WTC11 (cell line): ENCODE results near the gene CNTN3. TPM values are rescaled to one million over a fixed set of nuclear protein-coding genes. Genes with fewer than 3 reads are reported as not detected.

Experiments used
- ATAC-seq: fragments of 200-7000 bp; cut with Tn5 transposase; 2 replicates; pipeline ENCODE4 v1.10.0; 2021; ENCODE audit warnings: mild to moderate bottlenecking, moderate library complexity
- CTCF ChIA-PET: fragments of 300-600 bp; sonication (Branson Sonifier 250); formaldehyde crosslinking; loops from one replicate; lab custom pipeline; 2021; ENCODE audit warnings: antibody characterized with exemption; lab: Charles Lee
- POLR2A ChIA-PET: fragments of 350-600 bp; sonication (Branson Sonifier 250); formaldehyde crosslinking; loops from one replicate; lab custom pipeline; 2021; ENCODE audit warnings: antibody characterized with exemption; lab: Charles Lee
- DNase-seq: peaks from one replicate; pipeline ENCODE4 v3.0.0; 2021; ENCODE audit warnings: low spot score
- H3K27ac Mint-ChIP-seq: 2 replicates; pipeline ENCODE4 v1.8.0; 2021; ENCODE audit warnings: mixed read lengths
- H3K27me3 Mint-ChIP-seq: 2 replicates; pipeline ENCODE4 v1.8.0; 2021; ENCODE audit warnings: low read depth, mild to moderate bottlenecking, moderate library complexity, mixed read lengths
- H3K36me3 Mint-ChIP-seq: 2 replicates; pipeline ENCODE4 v1.8.0; 2021; ENCODE audit warnings: mixed read lengths
- H3K4me1 Mint-ChIP-seq: 2 replicates; pipeline ENCODE4 v1.8.0; 2022; ENCODE audit warnings: mixed read lengths
- H3K4me3 Mint-ChIP-seq: 2 replicates; pipeline ENCODE4 v1.8.0; 2021; ENCODE audit warnings: mild to moderate bottlenecking, moderate library complexity, mixed read lengths
- H3K9me3 Mint-ChIP-seq: 2 replicates; pipeline ENCODE4 v1.8.0; 2021; ENCODE audit warnings: mixed read lengths
- ATF1 ChIP-seq: sonication (generic); formaldehyde crosslinking; IDR thresholded peaks from 2 replicates; pipeline ENCODE4 v1.8.1; 2023; ENCODE audit warnings: mild to moderate bottlenecking, moderate library complexity, missing genetic modification reagents
- EMX1 ChIP-seq: fragments of 250-450 bp; sonication (Bioruptor Pico); IDR thresholded peaks from 2 replicates; pipeline ENCODE4 v1.8.0; 2021; ENCODE audit warnings: mild to moderate bottlenecking
- FOXJ3 ChIP-seq: sonication (generic); formaldehyde crosslinking; IDR thresholded peaks from 2 replicates; pipeline ENCODE4 v1.9.0; 2021; ENCODE audit warnings: missing genetic modification reagents, mild to moderate bottlenecking, borderline replicate concordance
- FOXP1 ChIP-seq: sonication (generic); formaldehyde crosslinking; IDR thresholded peaks from 2 replicates; pipeline ENCODE4 v1.8.0; 2022; ENCODE audit warnings: missing genetic modification reagents, mild to moderate bottlenecking, moderate library complexity, borderline replicate concordance
- KAT7 ChIP-seq: sonication (generic); formaldehyde crosslinking; IDR thresholded peaks from 2 replicates; pipeline ENCODE4 v1.8.1; 2023; ENCODE audit warnings: missing genetic modification reagents, mild to moderate bottlenecking, borderline replicate concordance
- MXD4 ChIP-seq: fragments of 250-450 bp; sonication (Bioruptor Pico); IDR thresholded peaks from 2 replicates; pipeline ENCODE4 v1.8.0; 2021; ENCODE audit warnings: mild to moderate bottlenecking, moderate library complexity, borderline replicate concordance
- NFATC4 ChIP-seq: fragments of 250-450 bp; sonication (Bioruptor Pico); IDR thresholded peaks from 2 replicates; pipeline ENCODE4 v1.9.0; 2021; ENCODE audit warnings: mild to moderate bottlenecking
- PRRX2 ChIP-seq: fragments of 250-450 bp; sonication (Bioruptor Pico); IDR thresholded peaks from 2 replicates; pipeline ENCODE4 v1.8.0; 2021; ENCODE audit warnings: mild to moderate bottlenecking
- RELA ChIP-seq: sonication (generic); formaldehyde crosslinking; IDR thresholded peaks from 2 replicates; pipeline ENCODE4 v1.8.1; 2022; ENCODE audit warnings: missing genetic modification reagents, mild to moderate bottlenecking, borderline replicate concordance
- RORB ChIP-seq: fragments of 250-450 bp; sonication (Bioruptor Pico); IDR thresholded peaks from 2 replicates; pipeline ENCODE4 v1.9.0; 2021; ENCODE audit warnings: mild to moderate bottlenecking
- SMAD3 ChIP-seq: sonication (generic); formaldehyde crosslinking; IDR thresholded peaks from 2 replicates; pipeline ENCODE4 v1.8.0; 2022; ENCODE audit warnings: missing genetic modification reagents, mild to moderate bottlenecking, borderline replicate concordance
- SMAD4 ChIP-seq: sonication (generic); formaldehyde crosslinking; IDR thresholded peaks from 2 replicates; pipeline ENCODE4 v1.8.0; 2022; ENCODE audit warnings: mild to moderate bottlenecking, missing genetic modification reagents
- SOX15 ChIP-seq: fragments of 250-450 bp; sonication (Bioruptor Pico); IDR thresholded peaks from 2 replicates; pipeline ENCODE4 v1.9.0; 2021; ENCODE audit warnings: mild to moderate bottlenecking
- TEAD4 ChIP-seq: sonication (generic); formaldehyde crosslinking; IDR thresholded peaks from 2 replicates; pipeline ENCODE4 v1.8.0; 2022; ENCODE audit warnings: mild to moderate bottlenecking, missing genetic modification reagents
- ZBTB21 ChIP-seq: sonication (generic); formaldehyde crosslinking; IDR thresholded peaks from 2 replicates; pipeline ENCODE4 v1.8.1; 2023; ENCODE audit warnings: mild to moderate bottlenecking, missing genetic modification reagents, borderline replicate concordance
- ZNF232 ChIP-seq: sonication (generic); formaldehyde crosslinking; IDR thresholded peaks from 2 replicates; pipeline ENCODE4 v1.8.0; 2022; ENCODE audit warnings: mild to moderate bottlenecking, missing genetic modification reagents
- ZNF396 ChIP-seq: fragments of 250-450 bp; sonication (Bioruptor Pico); IDR thresholded peaks from 2 replicates; pipeline ENCODE4 v1.8.0; 2021; ENCODE audit warnings: mild to moderate bottlenecking, moderate library complexity, borderline replicate concordance
- total RNA-seq: library from RNA; stranded (reverse); gene quantifications from 3 replicates; pipeline ENCODE4 v1.2.3, GENCODE V29; 2021
- TF ChIP-seq, protein P1 (sequence below): fragments of 250-450 bp; sonication (Bioruptor Pico); IDR thresholded peaks from 2 replicates; pipeline ENCODE4 v1.9.0; 2021; ENCODE audit warnings: mild to moderate bottlenecking
- TF ChIP-seq, protein P2 (sequence below): fragments of 250-450 bp; sonication (Bioruptor Pico); IDR thresholded peaks from 2 replicates; pipeline ENCODE4 v1.8.0; 2021; ENCODE audit warnings: mild to moderate bottlenecking
- TF ChIP-seq, protein P3 (sequence below): sonication (generic); formaldehyde crosslinking; IDR thresholded peaks from 2 replicates; pipeline ENCODE4 v1.8.1; 2023; ENCODE audit warnings: mild to moderate bottlenecking, missing genetic modification reagents, moderate library complexity
- TF ChIP-seq, protein P4 (sequence below): sonication (generic); formaldehyde crosslinking; IDR thresholded peaks from 2 replicates; pipeline ENCODE4 v1.8.1; 2022; ENCODE audit warnings: mild to moderate bottlenecking, missing genetic modification reagents, moderate library complexity, borderline replicate concordance
- TF ChIP-seq, protein P5 (sequence below): sonication (generic); formaldehyde crosslinking; IDR thresholded peaks from 2 replicates; pipeline ENCODE4 v1.8.1; 2022; ENCODE audit warnings: mild to moderate bottlenecking, moderate library complexity, missing genetic modification reagents
- TF ChIP-seq, protein P6 (sequence below): sonication (generic); formaldehyde crosslinking; IDR thresholded peaks from 2 replicates; pipeline ENCODE4 v1.8.1; 2023; ENCODE audit warnings: mild to moderate bottlenecking, moderate library complexity, missing genetic modification reagents
- TF ChIP-seq, protein P7 (sequence below): sonication (generic); formaldehyde crosslinking; conservative IDR thresholded peaks from 2 replicates; pipeline ENCODE4 v1.8.1; 2022; ENCODE audit warnings: mild to moderate bottlenecking, missing genetic modification reagents
- TF ChIP-seq, protein P8 (sequence below): sonication (generic); formaldehyde crosslinking; IDR thresholded peaks from 2 replicates; pipeline ENCODE4 v1.8.0; 2023; ENCODE audit warnings: missing genetic modification reagents, mild to moderate bottlenecking, borderline replicate concordance

Gene CNTN3
- total RNA-seq, 1 experiment from 2014 or later: 0.17 TPM

DNA sequence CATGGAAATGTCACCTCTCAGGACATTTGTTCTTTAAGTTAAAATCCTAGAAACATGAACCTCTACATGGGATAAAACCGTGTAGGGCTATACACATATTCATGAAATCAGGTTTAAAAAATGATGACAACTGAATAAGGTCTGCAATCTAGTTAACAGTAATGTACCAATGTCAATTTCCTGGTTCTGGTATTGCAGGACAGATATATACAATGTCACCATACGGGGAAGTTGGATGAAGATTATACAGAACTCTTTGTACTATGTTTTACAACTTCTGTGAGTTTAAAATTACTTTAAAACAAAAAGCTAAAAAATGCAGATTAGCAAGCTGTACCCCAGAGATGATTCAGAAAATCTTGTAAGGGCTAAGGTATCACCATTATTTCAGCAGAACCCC, 6.7 kb downstream of the CNTN3 start (continued):
- TF ChIP-seq FOXJ3 (CRISPR knock-in tag) (no peak), TEAD4 (CRISPR knock-in tag) (no peak), ATF1 (CRISPR knock-in tag) (no peak), FOXP1 (CRISPR knock-in tag) (no peak), SMAD4 (CRISPR knock-in tag) (no peak), KAT7 (no peak), NFATC4 (CRISPR knock-in tag) (no peak), RELA (no peak), PRRX2 (CRISPR knock-in tag) (no peak), EMX1 (no peak), ZNF396 (CRISPR knock-in tag) (no peak), SOX15 (CRISPR knock-in tag) (no peak)
- TF ChIP-seq, protein P1, sequence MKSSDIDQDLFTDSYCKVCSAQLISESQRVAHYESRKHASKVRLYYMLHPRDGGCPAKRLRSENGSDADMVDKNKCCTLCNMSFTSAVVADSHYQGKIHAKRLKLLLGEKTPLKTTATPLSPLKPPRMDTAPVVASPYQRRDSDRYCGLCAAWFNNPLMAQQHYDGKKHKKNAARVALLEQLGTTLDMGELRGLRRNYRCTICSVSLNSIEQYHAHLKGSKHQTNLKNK: no peak
- TF ChIP-seq, protein P2, sequence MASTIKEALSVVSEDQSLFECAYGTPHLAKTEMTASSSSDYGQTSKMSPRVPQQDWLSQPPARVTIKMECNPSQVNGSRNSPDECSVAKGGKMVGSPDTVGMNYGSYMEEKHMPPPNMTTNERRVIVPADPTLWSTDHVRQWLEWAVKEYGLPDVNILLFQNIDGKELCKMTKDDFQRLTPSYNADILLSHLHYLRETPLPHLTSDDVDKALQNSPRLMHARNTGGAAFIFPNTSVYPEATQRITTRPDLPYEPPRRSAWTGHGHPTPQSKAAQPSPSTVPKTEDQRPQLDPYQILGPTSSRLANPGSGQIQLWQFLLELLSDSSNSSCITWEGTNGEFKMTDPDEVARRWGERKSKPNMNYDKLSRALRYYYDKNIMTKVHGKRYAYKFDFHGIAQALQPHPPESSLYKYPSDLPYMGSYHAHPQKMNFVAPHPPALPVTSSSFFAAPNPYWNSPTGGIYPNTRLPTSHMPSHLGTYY (CRISPR knock-in tag): no peak
- TF ChIP-seq, protein P3, sequence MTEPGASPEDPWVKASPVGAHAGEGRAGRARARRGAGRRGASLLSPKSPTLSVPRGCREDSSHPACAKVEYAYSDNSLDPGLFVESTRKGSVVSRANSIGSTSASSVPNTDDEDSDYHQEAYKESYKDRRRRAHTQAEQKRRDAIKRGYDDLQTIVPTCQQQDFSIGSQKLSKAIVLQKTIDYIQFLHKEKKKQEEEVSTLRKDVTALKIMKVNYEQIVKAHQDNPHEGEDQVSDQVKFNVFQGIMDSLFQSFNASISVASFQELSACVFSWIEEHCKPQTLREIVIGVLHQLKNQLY (CRISPR knock-in tag): no peak

DNA sequence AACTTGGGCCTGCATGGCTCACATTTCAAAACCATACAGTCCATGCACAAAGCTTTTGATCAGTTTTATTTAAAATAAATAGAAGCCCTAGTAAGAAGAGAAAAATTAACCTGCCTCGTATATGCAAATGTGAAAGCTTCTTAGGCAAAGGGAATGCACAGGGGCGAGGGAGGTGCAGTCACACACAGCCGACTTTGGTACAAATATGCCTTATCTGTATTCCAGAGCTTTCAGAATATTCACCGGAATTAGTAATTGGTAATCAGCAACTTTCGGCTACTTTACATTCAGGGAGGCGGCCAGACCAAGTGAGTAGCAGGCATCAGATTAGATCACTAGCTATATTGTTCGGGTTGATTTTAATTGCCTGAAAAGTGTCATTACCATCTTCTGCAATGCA, 7.5 kb downstream of the CNTN3 start:
- no peak for ATAC-seq
- POLR2A ChIA-PET: no interaction called here
- TF ChIP-seq, protein P4, sequence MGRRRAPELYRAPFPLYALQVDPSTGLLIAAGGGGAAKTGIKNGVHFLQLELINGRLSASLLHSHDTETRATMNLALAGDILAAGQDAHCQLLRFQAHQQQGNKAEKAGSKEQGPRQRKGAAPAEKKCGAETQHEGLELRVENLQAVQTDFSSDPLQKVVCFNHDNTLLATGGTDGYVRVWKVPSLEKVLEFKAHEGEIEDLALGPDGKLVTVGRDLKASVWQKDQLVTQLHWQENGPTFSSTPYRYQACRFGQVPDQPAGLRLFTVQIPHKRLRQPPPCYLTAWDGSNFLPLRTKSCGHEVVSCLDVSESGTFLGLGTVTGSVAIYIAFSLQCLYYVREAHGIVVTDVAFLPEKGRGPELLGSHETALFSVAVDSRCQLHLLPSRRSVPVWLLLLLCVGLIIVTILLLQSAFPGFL: no peak
- TF ChIP-seq SMAD4 (CRISPR knock-in tag): no peak
- TF ChIP-seq, all 79 proteins: peak for 0
- H3K9me3 Mint-ChIP-seq: peaks cover 5% of the 10 kb centered on the region; the same call in 1 of the 2 replicates
- no peaks in the 10 kb centered on the region for H3K4me1 Mint-ChIP-seq
- H3K4me3 Mint-ChIP-seq: no peak overlapping the region
- no peaks in the 10 kb centered on the region for H3K36me3 Mint-ChIP-seq
- no peak for DNase-seq
- H3K27me3 Mint-ChIP-seq: peaks cover 23% of the 10 kb centered on the region
- CTCF ChIA-PET: no interaction called here
- H3K27ac Mint-ChIP-seq: no peak overlapping the region

DNA sequence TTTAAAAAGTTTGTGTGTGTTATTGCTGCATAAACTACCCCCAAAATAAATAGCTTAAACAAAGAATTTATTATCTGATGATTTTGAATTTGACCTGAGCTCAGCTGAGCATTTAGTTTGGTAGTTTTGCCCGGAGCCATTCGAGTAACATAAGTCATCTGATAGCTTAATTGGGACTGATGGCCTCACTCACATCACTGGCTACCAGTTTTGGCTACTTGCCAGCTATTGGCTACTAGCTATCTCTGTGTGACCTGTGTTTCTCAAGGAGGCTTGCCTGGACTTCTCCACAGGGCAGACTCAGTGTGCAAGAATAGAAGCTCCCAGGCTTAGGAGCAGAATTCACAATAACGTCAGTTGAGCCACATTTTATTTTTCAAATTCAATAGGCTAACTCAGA, 9.0 kb downstream of the CNTN3 start:
- POLR2A ChIA-PET: no interaction called here
- no peaks in the 10 kb centered on the region for H3K36me3 Mint-ChIP-seq
- CTCF ChIA-PET: no interaction called here
- TF ChIP-seq, protein P5, sequence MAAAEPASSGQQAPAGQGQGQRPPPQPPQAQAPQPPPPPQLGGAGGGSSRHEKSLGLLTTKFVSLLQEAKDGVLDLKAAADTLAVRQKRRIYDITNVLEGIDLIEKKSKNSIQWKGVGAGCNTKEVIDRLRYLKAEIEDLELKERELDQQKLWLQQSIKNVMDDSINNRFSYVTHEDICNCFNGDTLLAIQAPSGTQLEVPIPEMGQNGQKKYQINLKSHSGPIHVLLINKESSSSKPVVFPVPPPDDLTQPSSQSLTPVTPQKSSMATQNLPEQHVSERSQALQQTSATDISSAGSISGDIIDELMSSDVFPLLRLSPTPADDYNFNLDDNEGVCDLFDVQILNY (CRISPR knock-in tag): no peak
- TF ChIP-seq, protein P6, sequence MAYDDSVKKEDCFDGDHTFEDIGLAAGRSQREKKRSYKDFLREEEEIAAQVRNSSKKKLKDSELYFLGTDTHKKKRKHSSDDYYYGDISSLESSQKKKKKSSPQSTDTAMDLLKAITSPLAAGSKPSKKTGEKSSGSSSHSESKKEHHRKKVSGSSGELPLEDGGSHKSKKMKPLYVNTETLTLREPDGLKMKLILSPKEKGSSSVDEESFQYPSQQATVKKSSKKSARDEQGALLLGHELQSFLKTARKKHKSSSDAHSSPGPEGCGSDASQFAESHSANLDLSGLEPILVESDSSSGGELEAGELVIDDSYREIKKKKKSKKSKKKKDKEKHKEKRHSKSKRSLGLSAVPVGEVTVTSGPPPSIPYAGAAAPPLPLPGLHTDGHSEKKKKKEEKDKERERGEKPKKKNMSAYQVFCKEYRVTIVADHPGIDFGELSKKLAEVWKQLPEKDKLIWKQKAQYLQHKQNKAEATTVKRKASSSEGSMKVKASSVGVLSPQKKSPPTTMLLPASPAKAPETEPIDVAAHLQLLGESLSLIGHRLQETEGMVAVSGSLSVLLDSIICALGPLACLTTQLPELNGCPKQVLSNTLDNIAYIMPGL (CRISPR knock-in tag): no peak
- TF ChIP-seq, protein P7, sequence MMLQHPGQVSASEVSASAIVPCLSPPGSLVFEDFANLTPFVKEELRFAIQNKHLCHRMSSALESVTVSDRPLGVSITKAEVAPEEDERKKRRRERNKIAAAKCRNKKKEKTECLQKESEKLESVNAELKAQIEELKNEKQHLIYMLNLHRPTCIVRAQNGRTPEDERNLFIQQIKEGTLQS: no peak
- TF ChIP-seq ZNF232 (CRISPR knock-in tag): no peak
- TF ChIP-seq MXD4 (CRISPR knock-in tag): no peak
- no peak for TF ChIP-seq PRRX2 (CRISPR knock-in tag)
- no peak for TF ChIP-seq ZBTB21 (CRISPR knock-in tag)
- TF ChIP-seq SMAD4 (CRISPR knock-in tag): no peak
- no peak for TF ChIP-seq SMAD3
- TF ChIP-seq RORB (CRISPR knock-in tag): no peak
- TF ChIP-seq, protein P8, sequence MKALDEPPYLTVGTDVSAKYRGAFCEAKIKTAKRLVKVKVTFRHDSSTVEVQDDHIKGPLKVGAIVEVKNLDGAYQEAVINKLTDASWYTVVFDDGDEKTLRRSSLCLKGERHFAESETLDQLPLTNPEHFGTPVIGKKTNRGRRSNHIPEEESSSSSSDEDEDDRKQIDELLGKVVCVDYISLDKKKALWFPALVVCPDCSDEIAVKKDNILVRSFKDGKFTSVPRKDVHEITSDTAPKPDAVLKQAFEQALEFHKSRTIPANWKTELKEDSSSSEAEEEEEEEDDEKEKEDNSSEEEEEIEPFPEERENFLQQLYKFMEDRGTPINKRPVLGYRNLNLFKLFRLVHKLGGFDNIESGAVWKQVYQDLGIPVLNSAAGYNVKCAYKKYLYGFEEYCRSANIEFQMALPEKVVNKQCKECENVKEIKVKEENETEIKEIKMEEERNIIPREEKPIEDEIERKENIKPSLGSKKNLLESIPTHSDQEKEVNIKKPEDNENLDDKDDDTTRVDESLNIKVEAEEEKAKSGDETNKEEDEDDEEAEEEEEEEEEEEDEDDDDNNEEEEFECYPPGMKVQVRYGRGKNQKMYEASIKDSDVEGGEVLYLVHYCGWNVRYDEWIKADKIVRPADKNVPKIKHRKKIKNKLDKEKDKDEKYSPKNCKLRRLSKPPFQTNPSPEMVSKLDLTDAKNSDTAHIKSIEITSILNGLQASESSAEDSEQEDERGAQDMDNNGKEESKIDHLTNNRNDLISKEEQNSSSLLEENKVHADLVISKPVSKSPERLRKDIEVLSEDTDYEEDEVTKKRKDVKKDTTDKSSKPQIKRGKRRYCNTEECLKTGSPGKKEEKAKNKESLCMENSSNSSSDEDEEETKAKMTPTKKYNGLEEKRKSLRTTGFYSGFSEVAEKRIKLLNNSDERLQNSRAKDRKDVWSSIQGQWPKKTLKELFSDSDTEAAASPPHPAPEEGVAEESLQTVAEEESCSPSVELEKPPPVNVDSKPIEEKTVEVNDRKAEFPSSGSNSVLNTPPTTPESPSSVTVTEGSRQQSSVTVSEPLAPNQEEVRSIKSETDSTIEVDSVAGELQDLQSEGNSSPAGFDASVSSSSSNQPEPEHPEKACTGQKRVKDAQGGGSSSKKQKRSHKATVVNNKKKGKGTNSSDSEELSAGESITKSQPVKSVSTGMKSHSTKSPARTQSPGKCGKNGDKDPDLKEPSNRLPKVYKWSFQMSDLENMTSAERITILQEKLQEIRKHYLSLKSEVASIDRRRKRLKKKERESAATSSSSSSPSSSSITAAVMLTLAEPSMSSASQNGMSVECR (CRISPR knock-in tag): no peak
- TF ChIP-seq EMX1: no peak
- H3K4me1 Mint-ChIP-seq: no peaks in the 10 kb centered on the region
- peaks cover 10% of the 10 kb centered on the region for H3K9me3 Mint-ChIP-seq
- H3K27ac Mint-ChIP-seq: no peak overlapping the region
- no peak overlapping the region for H3K4me3 Mint-ChIP-seq
- H3K27me3 Mint-ChIP-seq: peaks cover 10% of the 10 kb centered on the region
- ATAC-seq: no peak
- no peak for DNase-seq
